CD14-positive monocyte (primary cell): ENCODE measurements around the gene C15orf62. TPM values are rescaled to one million over a fixed set of nuclear protein-coding genes. Genes with fewer than 3 reads are reported as not detected.

ENCODE experiments used
- DNase-seq, 3 donors: peaks; one replicate each; pipeline ENCODE4 v3.0.0-alpha.2; 2011 to 2022
- H2AFZ ChIP-seq: 2 replicates; pipeline ENCODE4 v1.6.0; 2012; ENCODE audit warnings: mild to moderate bottlenecking, low read depth, low read length, inconsistent platforms; ENCODE audit not compliant: insufficient read depth, poor library complexity, severe bottlenecking
- H3K27ac ChIP-seq, 2 donors: 1 replicate in 1 of 2; 2 replicates in 1 of 2; pipeline ENCODE4 v1.5.1; 2012 to 2013; ENCODE audit warnings: low read length in 2 of 2, control low read depth in 1 of 2, inconsistent platforms in 1 of 2, low read depth in 1 of 2, mild to moderate bottlenecking in 1 of 2
- H3K27me3 ChIP-seq, 2 donors: one replicate each; pipeline versions ENCODE4 v1.6.0 to v1.6.1; 2011 to 2013; ENCODE audit warnings: low read length in 2 of 2; ENCODE audit not compliant: control insufficient read depth in 2 of 2, insufficient read depth in 2 of 2
- H3K36me3 ChIP-seq, 2 donors: replicated peaks in 1 of 2; 1 replicate in 1 of 2; 2 replicates in 1 of 2; pipeline versions ENCODE4 v1.5.1 to v1.6.1; 2012 to 2013; ENCODE audit warnings: low read length in 2 of 2, control low read depth in 1 of 2, inconsistent platforms in 1 of 2, mild to moderate bottlenecking in 1 of 2; ENCODE audit not compliant: insufficient read depth in 2 of 2, control insufficient read depth in 1 of 2
- H3K4me1 ChIP-seq, 2 donors: 1 replicate in 1 of 2; 2 replicates in 1 of 2; pipeline versions ENCODE4 v1.5.1 to v1.6.1; 2012 to 2013; ENCODE audit warnings: low read length in 2 of 2, control low read depth in 1 of 2, inconsistent platforms in 1 of 2, mild to moderate bottlenecking in 1 of 2, moderate library complexity in 1 of 2; ENCODE audit not compliant: insufficient read depth in 2 of 2, control insufficient read depth in 1 of 2
- H3K4me2 ChIP-seq: replicated peaks from 2 replicates; pipeline ENCODE3; 2012; ENCODE audit warnings: low read length, moderate library complexity, mild to moderate bottlenecking; ENCODE audit not compliant: poor library complexity, severe bottlenecking; ENCODE audit errors: extremely low read depth
- H3K4me3 ChIP-seq, 3 experiments: fragments of 200-600 bp in 1 of 3; sonication (generic) in 1 of 3; replicated peaks in 1 of 3; 1 replicate in 2 of 3; 2 replicates in 1 of 3; pipeline ENCODE4 v1.5.1; 2011 to 2013; ENCODE audit warnings: low read length in 3 of 3, mild to moderate bottlenecking in 3 of 3, control low read depth in 2 of 3, low read depth in 2 of 3, inconsistent platforms in 1 of 3, moderate library complexity in 1 of 3
- H3K79me2 ChIP-seq: 2 replicates; pipeline ENCODE4 v1.6.0; 2012; ENCODE audit warnings: mild to moderate bottlenecking, control low read depth, inconsistent platforms, low read length, moderate library complexity; ENCODE audit not compliant: insufficient read depth
- H3K9ac ChIP-seq: 2 replicates; pipeline ENCODE4 v1.6.0; 2017; ENCODE audit warnings: low read length, mild to moderate bottlenecking; ENCODE audit not compliant: insufficient read depth, poor library complexity, severe bottlenecking
- H3K9me3 ChIP-seq, 2 donors: replicated peaks in 1 of 2; 1 replicate in 1 of 2; 2 replicates in 1 of 2; pipeline versions ENCODE4 v1.5.1 to v1.6.1; 2012 to 2013; ENCODE audit warnings: low read length in 2 of 2, control low read depth in 1 of 2; ENCODE audit not compliant: control insufficient read depth in 1 of 2, insufficient read depth in 1 of 2
- H4K20me1 ChIP-seq: 2 replicates; pipeline ENCODE4 v1.6.0; 2012; ENCODE audit warnings: mild to moderate bottlenecking, low read length, control low read depth, moderate library complexity; ENCODE audit not compliant: insufficient read depth
- H3K27ac Mint-ChIP-seq, 7 donors: one replicate each; pipeline ENCODE4 v1.8.0; 2020; ENCODE audit warnings: mild to moderate bottlenecking in 7 of 7, mixed read lengths in 7 of 7, moderate library complexity in 6 of 7, inconsistent platforms in 2 of 7
- H3K27me3 Mint-ChIP-seq, 3 donors: one replicate each; pipeline ENCODE4 v1.8.0; 2021 to 2022; ENCODE audit warnings: low read depth in 3 of 3, mild to moderate bottlenecking in 3 of 3, mixed read lengths in 3 of 3, moderate library complexity in 3 of 3, inconsistent platforms in 1 of 3
- H3K36me3 Mint-ChIP-seq, 2 donors: one replicate each; pipeline ENCODE4 v1.8.0; 2020; ENCODE audit warnings: mixed read lengths in 2 of 2, inconsistent platforms in 1 of 2, mild to moderate bottlenecking in 1 of 2
- H3K4me1 Mint-ChIP-seq: one replicate; pipeline ENCODE4 v1.8.0; 2020; ENCODE audit warnings: mild to moderate bottlenecking, mixed read lengths
- H3K4me3 Mint-ChIP-seq, 2 donors: one replicate each; pipeline ENCODE4 v1.8.0; 2020; ENCODE audit warnings: mild to moderate bottlenecking in 2 of 2, mixed read lengths in 2 of 2, moderate library complexity in 1 of 2
- H3K9me3 Mint-ChIP-seq, 7 donors: one replicate each; pipeline ENCODE4 v1.8.0; 2020 to 2022; ENCODE audit warnings: mixed read lengths in 7 of 7, mild to moderate bottlenecking in 6 of 7, moderate library complexity in 6 of 7, inconsistent platforms in 2 of 7
- WGBS: methylation state at CpG from one replicate; pipeline ENCODE4 v1.1.5; 2013; ENCODE audit warnings: missing lambda C conversion rate; ENCODE audit not compliant: insufficient coverage; 5-methylcytosine and 5-hydroxymethylcytosine counted together
- intact Hi-C, 2 donors: fragments of 100-400 bp; cut with micrococcal nuclease; formaldehyde crosslinking; loops; one replicate each; pipeline versions ENCODE4 v1.15.0 to v1.15.1; 2023
- polyA plus RNA-seq, 3 donors: library from polyadenylated mRNA; depleted of rRNA in 1 of 3; unstranded in 2 of 3; stranded (reverse) in 1 of 3; fragments of 300-500 nt in 2 of 3; fragments of >200 nt in 1 of 3; fragmentation: Illumina TruSeq in 2 of 3; gene quantifications; 1 replicate in 2 of 3; 2 replicates in 1 of 3; pipeline ENCODE4 v1.2.3, GENCODE V29; 2012 to 2021
- TF ChIP-seq, protein P1 (sequence below): fragments of 200-600 bp; IDR thresholded peaks from one replicate; pipeline ENCODE4 v1.8.0; 2022; ENCODE audit warnings: antibody characterized with exemption, mild to moderate bottlenecking

C15orf62 gene
- polyA plus RNA-seq, 3 donors: 0.23 to 0.25 TPM; not detected in 1

DNA sequence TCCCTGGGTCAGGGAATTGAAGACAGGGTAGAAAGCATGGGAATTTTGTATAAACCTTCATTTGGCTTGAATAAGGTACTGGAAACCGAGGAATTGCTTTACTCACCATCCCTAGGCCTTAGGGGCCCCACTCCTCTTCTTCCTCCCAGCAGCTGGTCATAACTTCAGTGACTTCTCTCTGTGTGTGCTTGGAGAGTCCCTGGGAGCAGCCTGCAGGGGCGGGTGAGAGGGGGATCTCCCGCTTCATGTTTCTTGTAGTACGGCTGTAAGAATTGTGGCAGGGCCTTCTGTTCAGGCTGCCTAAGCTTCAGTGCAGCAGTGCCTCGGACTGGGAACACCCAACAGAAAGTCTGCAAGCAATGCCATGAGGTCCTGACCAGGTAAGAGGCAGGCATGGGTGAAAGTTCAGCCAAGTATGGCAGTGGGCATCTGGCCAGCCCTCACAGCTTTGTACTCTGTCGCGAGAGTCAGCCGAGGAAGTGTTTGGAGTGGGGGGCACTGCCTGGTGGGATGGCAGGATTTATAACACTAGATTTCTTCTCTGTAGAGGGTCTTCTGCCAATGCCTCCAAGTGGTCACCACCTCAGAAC lies 39.2 kb downstream of the C15orf62 start:
- Mint-ChIP-seq H3K27ac (peak overlapping the region in 1 of 7 donors; percentile 18), H3K36me3 (peaks cover 32 to 48% of the 10 kb centered on the region in 2 donors), H3K9me3 (peaks cover 0 to 2% (median 0%) of the 10 kb centered on the region in 7 donors), H3K4me3 (no peak overlapping the region), H3K27me3 (peaks cover 0 to 4% (median 3%) of the 10 kb centered on the region in 3 donors), H3K4me1 (peaks cover 25% of the 10 kb centered on the region)
- Histone ChIP-seq H3K27ac (no peak overlapping the region), H3K9ac (no peak overlapping the region), H3K27me3 (no peaks in the 10 kb centered on the region), H3K79me2 (peaks cover 41% of the 10 kb centered on the region), H4K20me1 (no peaks in the 10 kb centered on the region), H2AFZ (no peak overlapping the region), H3K4me1 (peaks cover 14 to 21% of the 10 kb centered on the region in 2 donors), H3K4me3 (no peak overlapping the region), H3K9me3 (no peaks in the 10 kb centered on the region), H3K36me3 (peaks cover 29 to 45% of the 10 kb centered on the region in 2 donors), H3K4me2 (no peak overlapping the region)
- 89% methylated on average over 4 of the region's 8 CpGs for WGBS
- intact Hi-C loops: loop anchor here (5.0 to 10.0 kb wide), 3 partner anchors 54 to 112 kb away; partner anchors contain the start of genes RAD51 (in 1 of the 2), RMDN3 (in 1 of the 2) and VPS18 (in 1 of the 2)
- TF ChIP-seq, protein P1, sequence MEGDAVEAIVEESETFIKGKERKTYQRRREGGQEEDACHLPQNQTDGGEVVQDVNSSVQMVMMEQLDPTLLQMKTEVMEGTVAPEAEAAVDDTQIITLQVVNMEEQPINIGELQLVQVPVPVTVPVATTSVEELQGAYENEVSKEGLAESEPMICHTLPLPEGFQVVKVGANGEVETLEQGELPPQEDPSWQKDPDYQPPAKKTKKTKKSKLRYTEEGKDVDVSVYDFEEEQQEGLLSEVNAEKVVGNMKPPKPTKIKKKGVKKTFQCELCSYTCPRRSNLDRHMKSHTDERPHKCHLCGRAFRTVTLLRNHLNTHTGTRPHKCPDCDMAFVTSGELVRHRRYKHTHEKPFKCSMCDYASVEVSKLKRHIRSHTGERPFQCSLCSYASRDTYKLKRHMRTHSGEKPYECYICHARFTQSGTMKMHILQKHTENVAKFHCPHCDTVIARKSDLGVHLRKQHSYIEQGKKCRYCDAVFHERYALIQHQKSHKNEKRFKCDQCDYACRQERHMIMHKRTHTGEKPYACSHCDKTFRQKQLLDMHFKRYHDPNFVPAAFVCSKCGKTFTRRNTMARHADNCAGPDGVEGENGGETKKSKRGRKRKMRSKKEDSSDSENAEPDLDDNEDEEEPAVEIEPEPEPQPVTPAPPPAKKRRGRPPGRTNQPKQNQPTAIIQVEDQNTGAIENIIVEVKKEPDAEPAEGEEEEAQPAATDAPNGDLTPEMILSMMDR: no peak
- no peak for DNase-seq

DNA sequence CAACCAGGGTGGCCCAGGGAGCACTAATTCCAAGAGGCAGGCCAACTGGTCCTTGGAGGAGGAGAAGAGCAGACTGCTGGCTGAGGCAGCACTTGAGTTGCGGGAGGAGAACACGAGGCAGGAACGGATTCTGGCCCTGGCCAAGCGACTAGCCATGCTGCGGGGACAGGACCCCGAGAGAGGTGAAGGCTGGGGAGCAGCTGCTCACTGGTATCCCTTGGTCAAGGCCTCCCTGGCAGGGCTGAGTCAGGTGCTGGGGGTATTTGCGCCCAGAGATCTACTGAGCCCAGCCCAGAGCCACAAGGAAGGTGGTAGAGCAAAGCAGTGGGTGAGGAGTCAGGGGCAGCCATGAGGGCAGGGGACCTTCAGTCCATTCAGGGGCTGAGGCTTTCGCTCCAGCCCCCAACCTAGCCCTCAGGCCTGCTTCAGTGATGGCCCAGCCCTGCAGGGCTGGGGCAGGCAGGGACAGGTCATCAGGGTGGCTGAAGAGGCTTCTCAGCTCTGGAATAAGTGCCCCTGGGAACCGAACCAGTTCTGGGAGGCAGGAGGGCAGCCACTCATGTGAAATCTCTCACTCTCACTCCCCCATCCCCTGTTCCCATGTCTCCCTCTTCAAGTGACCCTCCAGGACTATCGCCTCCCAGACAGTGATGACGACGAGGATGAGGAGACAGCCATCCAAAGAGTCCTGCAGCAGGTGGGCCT lies 43.1 kb downstream of the C15orf62 start:
- H3K27me3 ChIP-seq: no peaks in the 10 kb centered on the region
- peak overlapping the region in 1 of 7 donors; percentile 76 for H3K27ac Mint-ChIP-seq
- H3K9me3 Mint-ChIP-seq: no peaks in the 10 kb centered on the region
- no peak overlapping the region for H3K27ac ChIP-seq
- TF ChIP-seq, protein P1: no peak
- no peak overlapping the region for H3K4me3 Mint-ChIP-seq
- no peak overlapping the region for H3K4me2 ChIP-seq
- peaks cover 11% of the 10 kb centered on the region for H3K79me2 ChIP-seq
- H3K4me1 ChIP-seq: peaks cover 5 to 10% of the 10 kb centered on the region in 2 donors
- no peak overlapping the region for H3K9ac ChIP-seq
- DNase-seq: no peak
- H3K4me3 ChIP-seq: no peak overlapping the region
- peaks cover 38 to 58% of the 10 kb centered on the region in 2 donors for H3K36me3 ChIP-seq
- no peak overlapping the region for H2AFZ ChIP-seq
- 99% methylated on average over 11 of the region's 12 CpGs for WGBS
- peaks cover 14% of the 10 kb centered on the region for H3K4me1 Mint-ChIP-seq
- no peaks in the 10 kb centered on the region for H4K20me1 ChIP-seq
- intact Hi-C loops: no loop called here
- peaks cover 0 to 4% (median 3%) of the 10 kb centered on the region in 3 donors for H3K27me3 Mint-ChIP-seq
- H3K36me3 Mint-ChIP-seq: peaks cover 47 to 56% of the 10 kb centered on the region in 2 donors
- no peaks in the 10 kb centered on the region for H3K9me3 ChIP-seq
